OCI-LY1 (cell line): ENCODE data around the gene MRPL23.

Experiments
- H2AFZ ChIP-seq: fragments of 200-600 bp; sonication (generic), shearing (Covaris generic); 2 replicates; pipeline ENCODE4 v1.6.0; 2014; ENCODE audit warnings: antibody characterized with exemption, mild to moderate bottlenecking, low read length
- H3F3A ChIP-seq: fragments of 200-600 bp; sonication (generic), shearing (Covaris generic); 2 replicates; pipeline ENCODE4 v1.6.0; 2014; ENCODE audit warnings: mild to moderate bottlenecking, antibody characterized with exemption, low read length, moderate library complexity; ENCODE audit not compliant: insufficient read depth
- H3K27ac ChIP-seq: fragments of 200-600 bp; sonication (generic); 2 replicates; pipeline ENCODE4 v1.5.1; 2014; ENCODE audit warnings: low read length, mixed run types, mild to moderate bottlenecking, low read depth; ENCODE audit not compliant: poor library complexity, severe bottlenecking
- H3K27me3 ChIP-seq: fragments of 200-600 bp; sonication (generic); 2 replicates; pipeline ENCODE4 v1.6.0; 2014; ENCODE audit warnings: antibody characterized with exemption, mild to moderate bottlenecking, low read length, moderate library complexity; ENCODE audit not compliant: insufficient read depth
- H3K36me3 ChIP-seq: fragments of 200-600 bp; sonication (generic); 2 replicates; pipeline ENCODE4 v1.6.1; 2014; ENCODE audit warnings: mild to moderate bottlenecking, antibody characterized with exemption, low read length, moderate library complexity, mixed read lengths; ENCODE audit not compliant: insufficient read depth
- H3K4me1 ChIP-seq: fragments of 200-600 bp; sonication (generic); 2 replicates; pipeline ENCODE4 v1.5.1; 2014; ENCODE audit warnings: mild to moderate bottlenecking, low read length, moderate library complexity; ENCODE audit not compliant: insufficient read depth, severe bottlenecking
- H3K4me2 ChIP-seq: fragments of 200-600 bp; sonication (generic), shearing (Covaris generic); 2 replicates; pipeline ENCODE4 v1.6.1; 2014; ENCODE audit warnings: low read length
- H3K4me3 ChIP-seq: fragments of 200-600 bp; sonication (generic); 2 replicates; pipeline ENCODE4 v1.5.1; 2014; ENCODE audit warnings: low read length, low read depth, mild to moderate bottlenecking, mixed read lengths; ENCODE audit not compliant: poor library complexity, severe bottlenecking
- H3K79me2 ChIP-seq: fragments of 200-600 bp; shearing (Covaris generic); 2 replicates; pipeline ENCODE4 v1.6.1; 2016; ENCODE audit warnings: mixed run types, low read length, mixed read lengths; ENCODE audit not compliant: insufficient read depth
- H3K9ac ChIP-seq: fragments of 200-600 bp; sonication (generic), shearing (Covaris generic); 2 replicates; pipeline ENCODE4 v1.6.1; 2014; ENCODE audit warnings: mild to moderate bottlenecking, low read length, mixed read lengths
- H3K9me2 ChIP-seq: fragments of 200-600 bp; sonication (generic), shearing (Covaris generic); 2 replicates; pipeline ENCODE4 v1.6.1; 2014; ENCODE audit warnings: low read depth, mild to moderate bottlenecking, low read length, mixed read lengths
- H3K9me3 ChIP-seq: fragments of 200-600 bp; shearing (Covaris generic); 2 replicates; pipeline ENCODE4 v1.6.1; 2014; ENCODE audit warnings: low read length, mixed read lengths
- H4K20me1 ChIP-seq: fragments of 200-600 bp; sonication (generic), shearing (Covaris generic); 2 replicates; pipeline ENCODE4 v1.6.0; 2016; ENCODE audit warnings: mild to moderate bottlenecking, low read length; ENCODE audit not compliant: insufficient read depth
- CTCF ChIP-seq: fragments of 200-600 bp; sonication (generic), shearing (Covaris generic); IDR thresholded peaks from 2 replicates; pipeline ENCODE4 v1.5.1; 2017; ENCODE audit warnings: mild to moderate bottlenecking, antibody characterized with exemption, low read length, moderate library complexity, mixed read lengths
- EZH2 ChIP-seq: fragments of 200-600 bp; sonication (generic), shearing (Covaris generic); IDR thresholded peaks from 2 replicates; pipeline ENCODE4 v1.8.0; 2017; ENCODE audit warnings: borderline replicate concordance, mixed run types, mild to moderate bottlenecking, antibody characterized with exemption, low read length, moderate library complexity, mixed read lengths

Gene MRPL23

GRCh38 chr11:1920128-1920908 is 26.8 kb upstream of the MRPL23 start:
- no peaks in the 10 kb centered on the region for H3K9me2 ChIP-seq
- H3K79me2 ChIP-seq, result no peaks in the 10 kb centered on the region
- H3K4me1 ChIP-seq, result no peaks in the 10 kb centered on the region
- no peak overlapping the region for H3K4me3 ChIP-seq
- H3F3A ChIP-seq, result no peaks in the 10 kb centered on the region
- H3K9me3 ChIP-seq, result no peaks in the 10 kb centered on the region
- peaks cover 4% of the 10 kb centered on the region; the same call in 1 of the 2 replicates for H3K27me3 ChIP-seq
- TF ChIP-seq CTCF (no peak), EZH2 (no peak)
- H2AFZ ChIP-seq, result no peak overlapping the region
- H3K27ac ChIP-seq, result no peak overlapping the region
- no peaks in the 10 kb centered on the region for H3K36me3 ChIP-seq
- H3K9ac ChIP-seq, result no peak overlapping the region
- H4K20me1 ChIP-seq, result no peaks in the 10 kb centered on the region
- no peak overlapping the region for H3K4me2 ChIP-seq

- Histone ChIP-seq H3K36me3 (no peaks in the 10 kb centered on the region), H3K4me3 (no peak overlapping the region), H4K20me1 (no peaks in the 10 kb centered on the region), H2AFZ (no peak overlapping the region), H3K27me3 (peaks cover 9% of the 10 kb centered on the region; the same call in 1 of the 2 replicates), H3K9me2 (no peaks in the 10 kb centered on the region), H3F3A (no peaks in the 10 kb centered on the region), H3K9me3 (no peaks in the 10 kb centered on the region), H3K79me2 (no peaks in the 10 kb centered on the region), H3K9ac (no peak overlapping the region), H3K27ac (no peak overlapping the region), H3K4me2 (no peak overlapping the region), H3K4me1 (no peaks in the 10 kb centered on the region)
- no peak for TF ChIP-seq EZH2
- no peak for TF ChIP-seq CTCF
These were observed 26.1 kb upstream of the MRPL23 start for GRCh38 chr11:1920909-1921573.

- Histone ChIP-seq H3K79me2 (no peaks in the 10 kb centered on the region), H3K4me2 (no peak overlapping the region), H3K4me1 (no peaks in the 10 kb centered on the region), H3K27me3 (peaks cover 9% of the 10 kb centered on the region; the same call in 1 of the 2 replicates), H3K36me3 (no peaks in the 10 kb centered on the region), H3K9me3 (no peaks in the 10 kb centered on the region), H2AFZ (no peak overlapping the region), H4K20me1 (no peaks in the 10 kb centered on the region), H3K9me2 (no peaks in the 10 kb centered on the region), H3K4me3 (no peak overlapping the region), H3K9ac (no peak overlapping the region), H3F3A (no peaks in the 10 kb centered on the region), H3K27ac (no peak overlapping the region)
- TF ChIP-seq CTCF (no peak), EZH2 (no peak)
These were observed 25.5 kb upstream of the MRPL23 start for GRCh38 chr11:1921574-1922141.
